ENCODE data around the gene MCM7.

Gene MCM7

DNA sequence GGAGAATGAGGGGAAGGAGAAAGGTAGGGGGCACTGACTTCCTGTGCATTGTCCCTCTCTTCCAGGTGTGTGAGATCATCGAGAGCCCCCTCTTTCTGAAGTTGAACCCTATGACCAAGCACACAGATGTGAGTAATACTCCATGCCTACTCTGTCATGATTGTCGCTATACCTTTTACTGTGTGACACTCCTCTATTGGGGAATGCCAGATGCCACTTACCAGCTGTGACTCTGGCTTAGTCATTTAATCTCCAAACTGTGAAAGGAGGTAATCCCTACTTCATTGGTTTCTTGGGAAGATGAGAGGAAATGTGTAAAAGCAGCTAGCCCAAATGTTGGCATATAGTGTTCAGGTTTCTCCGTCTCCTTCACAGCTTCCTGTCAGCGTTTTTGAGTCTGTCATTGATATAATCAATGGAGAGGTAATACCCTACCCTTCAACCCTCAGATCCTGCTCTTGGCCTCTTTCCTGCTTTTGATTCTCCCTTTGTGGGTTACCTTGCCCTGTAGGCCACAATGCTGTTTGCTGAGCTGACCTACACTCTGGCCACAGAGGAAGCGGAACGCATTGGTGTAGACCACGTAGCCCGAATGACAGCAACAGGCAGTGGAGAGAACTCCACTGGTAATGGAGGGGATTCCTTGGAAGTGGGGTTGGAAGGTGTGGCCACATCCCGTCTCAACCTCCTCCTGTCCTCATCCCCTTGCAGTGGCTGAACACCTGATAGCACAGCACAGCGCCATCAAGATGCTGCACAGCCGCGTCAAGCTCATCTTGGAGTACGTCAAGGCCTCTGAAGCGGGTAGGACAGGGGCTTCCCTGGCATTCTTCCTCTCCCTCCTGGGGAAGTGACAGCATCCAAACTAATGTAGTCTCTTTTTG lies 10.4 kb downstream of the MCM7 start:
- no peak for DNase-seq
- H3K4me3 ChIP-seq (ENCODE audit: low read depth, low read length) = no peak overlapping the region
- H3K27me3 ChIP-seq (replicated peaks) = no peaks in the 10 kb centered on the region
- in situ Hi-C loops (cut with HindIII; ENCODE audit: low pct_ligation_motif_present, low sequenced_read_pairs) = loop anchor here (25.0 kb wide), 1 partner anchor 103 kb away; the partner anchor contains the start of gene AZGP1
- H3K36me3 ChIP-seq (replicated peaks) = peaks cover 55% of the 10 kb centered on the region
- TF ChIP-seq, protein P1, sequence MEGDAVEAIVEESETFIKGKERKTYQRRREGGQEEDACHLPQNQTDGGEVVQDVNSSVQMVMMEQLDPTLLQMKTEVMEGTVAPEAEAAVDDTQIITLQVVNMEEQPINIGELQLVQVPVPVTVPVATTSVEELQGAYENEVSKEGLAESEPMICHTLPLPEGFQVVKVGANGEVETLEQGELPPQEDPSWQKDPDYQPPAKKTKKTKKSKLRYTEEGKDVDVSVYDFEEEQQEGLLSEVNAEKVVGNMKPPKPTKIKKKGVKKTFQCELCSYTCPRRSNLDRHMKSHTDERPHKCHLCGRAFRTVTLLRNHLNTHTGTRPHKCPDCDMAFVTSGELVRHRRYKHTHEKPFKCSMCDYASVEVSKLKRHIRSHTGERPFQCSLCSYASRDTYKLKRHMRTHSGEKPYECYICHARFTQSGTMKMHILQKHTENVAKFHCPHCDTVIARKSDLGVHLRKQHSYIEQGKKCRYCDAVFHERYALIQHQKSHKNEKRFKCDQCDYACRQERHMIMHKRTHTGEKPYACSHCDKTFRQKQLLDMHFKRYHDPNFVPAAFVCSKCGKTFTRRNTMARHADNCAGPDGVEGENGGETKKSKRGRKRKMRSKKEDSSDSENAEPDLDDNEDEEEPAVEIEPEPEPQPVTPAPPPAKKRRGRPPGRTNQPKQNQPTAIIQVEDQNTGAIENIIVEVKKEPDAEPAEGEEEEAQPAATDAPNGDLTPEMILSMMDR (IDR thresholded peaks at IDR 0.05; ENCODE audit: low read depth, low read length, missing control alignments) = no peak
- peak overlapping the region; percentile 88 for H3K27ac ChIP-seq

DNA sequence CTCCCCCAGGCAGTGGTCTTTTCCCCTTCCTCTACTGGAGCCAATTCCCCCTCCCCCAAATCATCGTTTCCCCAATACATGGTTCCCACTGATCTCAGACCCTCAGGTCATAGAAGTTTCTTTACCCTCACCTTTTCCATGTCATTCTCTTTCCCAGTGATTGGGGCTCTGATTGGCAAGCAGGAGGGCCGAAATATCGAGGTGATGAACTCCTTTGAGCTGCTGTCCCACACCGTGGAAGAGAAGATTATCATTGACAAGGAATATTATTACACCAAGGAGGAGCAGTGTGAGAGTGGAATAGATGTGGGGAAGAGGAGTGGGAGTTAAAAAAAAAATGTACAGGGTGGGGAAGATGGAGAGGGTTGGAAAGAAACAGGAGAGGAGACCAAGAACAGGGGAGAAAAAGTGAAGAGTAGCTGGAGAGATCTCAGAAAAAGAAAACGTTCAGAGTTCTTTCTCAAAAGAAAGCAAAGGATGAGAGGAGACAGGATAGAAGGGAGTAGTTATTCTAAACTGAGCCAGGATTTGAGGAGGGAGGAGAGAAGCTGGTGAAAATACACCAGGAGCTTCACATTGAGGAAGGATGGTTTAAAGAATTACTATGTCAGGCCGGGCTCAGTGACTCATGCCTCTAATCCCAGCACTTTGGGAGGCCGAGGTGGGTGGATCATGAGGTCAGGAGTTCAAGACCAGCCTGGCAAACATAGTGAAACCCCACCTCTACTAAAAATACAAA lies 11.6 kb downstream of the MCM7 start:
- Histone ChIP-seq H3K36me3 (replicated peaks) (peaks cover 43% of the 10 kb centered on the region), H3K27ac (peak overlapping the region; percentile 88), H3K4me3 (ENCODE audit: low read depth, low read length) (peak overlapping the region; percentile 87), H3K27me3 (replicated peaks) (no peaks in the 10 kb centered on the region)
- TF ChIP-seq, protein P1 (IDR thresholded peaks at IDR 0.05; ENCODE audit: low read depth, low read length, missing control alignments) = no peak
- DNase-seq = peak; percentile 41
- in situ Hi-C loops (cut with HindIII; ENCODE audit: low pct_ligation_motif_present, low sequenced_read_pairs) = loop anchor here (25.0 kb wide), 1 partner anchor 102 kb away; the partner anchor contains the start of gene AZGP1

DNA sequence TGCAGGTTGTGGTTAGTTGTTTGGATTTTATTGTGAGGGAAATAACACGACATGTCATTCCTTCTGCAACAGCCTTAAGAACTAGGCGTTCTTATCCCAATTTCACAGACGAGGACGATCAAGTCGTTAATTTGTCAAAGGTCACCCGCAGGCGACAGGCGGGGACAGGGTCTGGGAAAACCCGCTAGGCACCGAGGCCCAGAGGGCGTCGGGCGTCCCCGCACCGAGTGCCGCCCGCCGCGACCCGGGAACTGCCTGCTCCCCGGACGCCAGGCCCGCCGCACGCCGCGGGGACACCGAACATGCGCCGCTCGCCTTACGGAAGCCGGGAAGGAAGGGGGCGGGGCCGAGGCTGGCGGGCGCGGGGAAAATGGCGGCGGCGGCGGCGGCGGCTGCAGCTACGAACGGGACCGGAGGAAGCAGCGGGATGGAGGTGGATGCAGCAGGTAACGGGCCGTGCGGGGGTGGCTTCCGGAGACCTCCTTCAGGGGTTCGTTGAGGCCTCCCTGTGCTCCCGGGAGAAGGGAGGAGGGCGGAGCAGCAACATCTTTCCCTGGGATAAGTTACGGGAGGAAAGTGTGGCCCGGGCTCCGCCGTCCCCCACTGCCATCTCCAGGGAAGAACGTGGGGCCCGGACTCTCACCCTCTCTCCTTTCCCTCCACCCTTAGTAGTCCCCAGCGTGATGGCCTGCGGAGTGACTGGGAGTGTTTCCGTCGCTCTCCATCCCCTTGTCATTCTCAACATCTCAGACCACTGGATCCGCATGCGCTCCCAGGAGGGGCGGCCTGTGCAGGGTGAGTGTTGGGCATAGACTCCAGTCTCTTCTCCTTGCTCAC lies 12.4 kb downstream of the MCM7 start, which contains the start of gene COPS6:
TSS of gene COPS6 (plus strand) at position 349 of the 837 bp plus-strand sequence. CDS start at position 371, 22 bp downstream.
- peak within 1 kb of the TSS; percentile 87 for H3K4me3 ChIP-seq (ENCODE audit: low read depth, low read length)
- TF ChIP-seq, protein P1 (IDR thresholded peaks at IDR 0.05; ENCODE audit: low read depth, low read length, missing control alignments) = no peak
- in situ Hi-C loops (cut with HindIII; ENCODE audit: low pct_ligation_motif_present, low sequenced_read_pairs) = loop anchor here (25.0 kb wide), 1 partner anchor 102 kb away; the partner anchor contains the start of gene AZGP1
- peaks cover 35% of the 10 kb centered on the region for H3K36me3 ChIP-seq (replicated peaks)
- peak within 1 kb of the TSS; percentile 88 for H3K27ac ChIP-seq
- DNase-seq = peak; percentile 51
- no peaks in the 10 kb centered on the region for H3K27me3 ChIP-seq (replicated peaks)

DNA sequence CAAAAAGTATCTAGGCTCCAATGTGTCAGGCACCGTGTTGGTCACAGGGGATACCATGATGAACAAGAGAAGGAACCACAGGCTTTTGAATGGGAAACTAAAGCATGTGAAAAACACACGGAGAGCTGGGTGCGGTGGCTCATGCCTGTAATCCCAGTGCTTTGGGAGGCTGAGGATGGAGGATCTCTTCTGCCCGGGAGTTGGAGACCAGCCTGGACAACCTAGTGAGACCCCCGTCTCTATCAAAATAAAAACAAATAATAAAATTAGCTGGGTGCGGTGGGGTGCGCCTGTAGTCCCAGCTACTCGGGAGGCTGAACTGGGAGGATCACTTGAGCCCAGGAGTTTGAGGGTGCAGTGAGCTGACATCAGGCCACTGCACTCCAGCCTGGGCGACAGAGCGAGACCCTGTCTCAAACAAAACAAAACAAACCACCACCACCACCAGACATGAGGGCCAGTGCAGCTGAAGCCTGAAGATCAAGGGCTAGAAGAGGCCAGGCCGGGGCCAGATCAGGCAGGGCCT lies 13.0 kb downstream of the MCM7 start:
- Histone ChIP-seq H3K27ac (peak overlapping the region; percentile 88), H3K27me3 (replicated peaks) (no peaks in the 10 kb centered on the region), H3K36me3 (replicated peaks) (peaks cover 29% of the 10 kb centered on the region), H3K4me3 (ENCODE audit: low read depth, low read length) (peak overlapping the region; percentile 87)
- in situ Hi-C loops (cut with HindIII; ENCODE audit: low pct_ligation_motif_present, low sequenced_read_pairs) = loop anchor here (25.0 kb wide), 1 partner anchor 101 kb away; the partner anchor contains the start of gene AZGP1
- TF ChIP-seq, protein P1 (IDR thresholded peaks at IDR 0.05; ENCODE audit: low read depth, low read length, missing control alignments) = no peak
- no peak for DNase-seq

Measured in brain microvascular endothelial cell (primary cell).